Aorta (tissue), 5 donors: Measurements from ENCODE around the gene RBMXL3. TPM values are rescaled to one million over a fixed set of nuclear protein-coding genes. Genes with fewer than 3 reads are reported as not detected.
A peak's percentile ranks its signal among the peaks of the same experiment; 100 is the strongest.

Experiments
- ATAC-seq: fragments of 200-7000 bp; cut with Tn5 transposase; one replicate; pipeline ENCODE4 v1.9.1; 2022; ENCODE audit warnings: moderate library complexity; ENCODE audit not compliant: low FRiP score
- DNase-seq, 2 donors: peaks; one replicate each; pipeline ENCODE4 v3.0.0-alpha.2; 2020
- H3K27ac ChIP-seq, 2 donors: one replicate each; pipeline ENCODE4 v1.5.1; 2013; ENCODE audit warnings: low read length in 2 of 2, mild to moderate bottlenecking in 2 of 2, moderate library complexity in 2 of 2, control low read depth in 1 of 2, inconsistent platforms in 1 of 2, low read depth in 1 of 2
- H3K27me3 ChIP-seq, 2 donors: one replicate each; pipeline ENCODE4 v1.6.1; 2013; ENCODE audit warnings: control low read depth in 1 of 2, low read length in 1 of 2, mild to moderate bottlenecking in 1 of 2, moderate library complexity in 1 of 2; ENCODE audit not compliant: insufficient read depth in 2 of 2, control insufficient read depth in 1 of 2
- H3K36me3 ChIP-seq, 2 donors: one replicate each; pipeline ENCODE4 v1.6.1; 2013; ENCODE audit warnings: control low read depth in 1 of 2, low read length in 1 of 2, mild to moderate bottlenecking in 1 of 2; ENCODE audit not compliant: insufficient read depth in 2 of 2, control insufficient read depth in 1 of 2
- H3K4me1 ChIP-seq, 2 donors: one replicate each; pipeline ENCODE4 v1.6.1; 2013; ENCODE audit warnings: low read length in 2 of 2, control low read depth in 1 of 2, mild to moderate bottlenecking in 1 of 2, moderate library complexity in 1 of 2; ENCODE audit not compliant: insufficient read depth in 2 of 2, control insufficient read depth in 1 of 2
- H3K4me3 ChIP-seq, 2 donors: one replicate each; pipeline ENCODE4 v1.5.1; 2013; ENCODE audit warnings: low read length in 2 of 2, control low read depth in 1 of 2, mild to moderate bottlenecking in 1 of 2
- H3K9me3 ChIP-seq: one replicate; pipeline ENCODE4 v1.6.1; 2013; ENCODE audit warnings: mild to moderate bottlenecking, low read length; ENCODE audit not compliant: control insufficient read depth
- WGBS, 2 donors: extraction: QIAGEN DNeasy Blood & Tissue Kit; methylation state at CpG; one replicate each; pipeline ENCODE4 v1.1.7; 2013; 5-methylcytosine and 5-hydroxymethylcytosine counted together
- intact Hi-C, 2 donors: fragments of 100-400 bp; cut with DNase I; formaldehyde crosslinking; loops; one replicate each; pipeline versions ENCODE4 v1.14.2 to v1.15.0; 2022
- long read RNA-seq, 2 donors: library from polyadenylated mRNA; unstranded; transcript quantifications; one replicate each; pipeline ENCODE4 v2.0.0, GENCODE V29; 2020 to 2021
- polyA plus RNA-seq, 2 donors: library from polyadenylated mRNA; stranded (reverse); fragments of 200-250 nt; gene quantifications; one replicate each; pipeline ENCODE4 v1.2.3, GENCODE V29; 2013
- total RNA-seq, 2 donors: library from RNA; stranded (reverse); fragmentation: NEBNext Ultra II Directional; extraction: Animal tissue kit (Norgen Biotek cat#: 25700); gene quantifications; one replicate each; pipeline ENCODE4 v1.2.1, GENCODE V29; 2021
- donor health status: healthy with polysubstance abuse.
- donor health status: Bipolar disorder and iron deficiency.
- donor health status: DM: no; HTN: no; CAD: no.
- donor health status: DM: no; HTN: no; CAD: no.
- donor health status: DM: yes; HTN: yes; CAD: no.

Gene RBMXL3
- total RNA-seq = not detected
- not detected for polyA plus RNA-seq
- long read RNA-seq, donor 1 = 0 reads
- long read RNA-seq, donor 2 = 0 reads

DNA sequence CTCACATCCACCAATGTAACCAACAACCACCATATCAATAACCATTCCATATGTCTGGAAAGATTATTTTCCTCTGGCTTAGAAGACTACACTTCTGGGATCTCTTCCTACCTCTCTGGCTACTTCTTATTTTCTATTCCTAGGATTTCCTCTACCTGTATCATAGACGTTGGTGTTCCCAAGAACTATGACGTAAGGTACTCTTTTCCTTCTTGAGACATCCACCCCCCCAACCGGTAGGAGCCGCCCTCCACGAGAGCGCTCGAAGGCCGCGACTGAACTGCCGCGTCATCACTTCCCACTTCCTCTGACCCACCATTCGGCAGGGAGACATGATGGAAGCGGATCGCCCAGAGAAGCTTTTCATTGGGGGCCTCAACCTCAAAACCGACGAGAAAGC lies at the start of gene RBMXL3:
RBMXL3 (plus strand) TSS at position 301 of the 400 bp plus-strand sequence; CDS start at position 333, 32 bp downstream.
- H3K36me3 ChIP-seq = no peaks in the 10 kb centered on the region
- no peak within 1 kb of the TSS for H3K27ac ChIP-seq
- 91 to 97% methylated on average over 16 of the region's 16 CpGs for WGBS, 2 donors
- H3K4me3 ChIP-seq = no peak within 1 kb of the TSS
- no peaks in the 10 kb centered on the region for H3K9me3 ChIP-seq
- no peak for DNase-seq
- no peak for ATAC-seq
- H3K4me1 ChIP-seq = no peaks in the 10 kb centered on the region
- intact Hi-C loops = no loop called here
- no peaks in the 10 kb centered on the region for H3K27me3 ChIP-seq

DNA sequence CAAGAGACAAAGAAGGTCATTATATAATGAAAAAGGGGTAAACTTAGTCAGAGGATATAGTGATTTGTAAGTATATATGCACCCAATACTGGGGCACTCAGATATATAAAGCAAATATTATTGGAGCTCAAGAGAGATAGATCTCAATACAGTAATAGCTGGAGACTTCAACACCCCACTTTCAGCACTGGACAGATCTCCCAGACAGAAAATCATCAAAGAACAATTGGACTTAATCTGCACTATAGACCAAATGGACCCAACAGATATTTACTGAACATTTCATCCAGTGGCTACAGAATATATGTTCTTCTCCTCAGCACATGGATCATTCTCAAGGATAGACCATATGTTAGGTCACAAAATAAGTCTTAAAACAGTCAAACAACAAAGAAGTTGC lies 47.2 kb upstream of the RBMXL3 start:
- Histone ChIP-seq H3K36me3 (no peaks in the 10 kb centered on the region), H3K4me1 (no peaks in the 10 kb centered on the region), H3K27me3 (no peaks in the 10 kb centered on the region), H3K27ac (no peak overlapping the region), H3K9me3 (no peaks in the 10 kb centered on the region), H3K4me3 (no peak overlapping the region)
- intact Hi-C loops = no loop called here
- ATAC-seq (no peak), DNase-seq (no peak)

DNA sequence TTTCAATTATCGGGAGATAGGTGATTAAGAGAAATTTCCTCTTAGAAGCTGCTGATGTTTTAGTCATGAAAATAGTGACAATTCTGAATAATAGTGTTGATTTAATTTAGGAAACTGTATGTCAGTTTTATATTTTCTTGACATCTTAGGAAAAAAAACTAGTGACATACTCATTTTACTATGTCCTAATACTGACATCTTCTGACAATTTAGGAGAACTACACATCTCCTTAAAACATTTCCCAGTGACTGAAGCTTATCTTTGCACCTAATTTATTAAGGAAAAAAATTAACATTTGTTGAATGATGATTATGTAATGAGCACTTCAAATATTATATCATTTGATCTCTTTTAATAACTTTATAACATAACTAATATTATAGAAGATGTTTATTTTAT lies 42.0 kb upstream of the RBMXL3 start:
- no peaks in the 10 kb centered on the region for H3K4me1 ChIP-seq
- DNase-seq = no peak
- no peaks in the 10 kb centered on the region for H3K36me3 ChIP-seq
- ATAC-seq = no peak
- no peaks in the 10 kb centered on the region for H3K9me3 ChIP-seq
- intact Hi-C loops = loop anchor here in 1 of 2 donors (5.0 kb wide), 1 partner anchor 525 kb away; no protein-coding TSS in a partner anchor
- WGBS, 2 donors = 58 to 66% methylated on average over 1 of the region's 1 CpG
- H3K27ac ChIP-seq = no peak overlapping the region
- H3K27me3 ChIP-seq = no peaks in the 10 kb centered on the region
- H3K4me3 ChIP-seq = no peak overlapping the region

DNA sequence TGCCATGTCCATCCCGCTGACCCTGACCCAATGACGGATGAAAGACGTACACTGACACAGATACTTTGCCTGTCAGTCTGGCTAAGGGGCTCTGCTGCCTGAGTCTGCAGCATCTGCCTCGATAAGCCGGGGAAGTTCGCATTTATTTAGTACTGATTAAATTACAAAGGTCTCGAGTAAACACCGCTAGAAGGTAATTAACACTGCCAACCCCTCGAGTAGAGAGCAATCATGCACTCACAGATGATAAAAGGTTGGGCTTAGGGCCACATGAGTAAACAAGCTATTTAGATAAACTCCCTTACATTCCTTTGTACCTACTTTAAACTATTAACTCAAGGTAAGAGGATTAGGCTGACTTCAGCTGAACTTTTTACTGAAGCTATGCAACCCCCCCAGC lies 16.0 kb upstream of the RBMXL3 start:
- no peaks in the 10 kb centered on the region for H3K9me3 ChIP-seq
- DNase-seq (no peak), ATAC-seq (no peak)
- WGBS, 2 donors = 62 to 84% methylated on average over 9 of the region's 9 CpGs
- H3K36me3 ChIP-seq = no peaks in the 10 kb centered on the region
- no peaks in the 10 kb centered on the region for H3K27me3 ChIP-seq
- H3K4me3 ChIP-seq = no peak overlapping the region
- intact Hi-C loops = no loop called here
- no peaks in the 10 kb centered on the region for H3K4me1 ChIP-seq
- no peak overlapping the region for H3K27ac ChIP-seq

DNA sequence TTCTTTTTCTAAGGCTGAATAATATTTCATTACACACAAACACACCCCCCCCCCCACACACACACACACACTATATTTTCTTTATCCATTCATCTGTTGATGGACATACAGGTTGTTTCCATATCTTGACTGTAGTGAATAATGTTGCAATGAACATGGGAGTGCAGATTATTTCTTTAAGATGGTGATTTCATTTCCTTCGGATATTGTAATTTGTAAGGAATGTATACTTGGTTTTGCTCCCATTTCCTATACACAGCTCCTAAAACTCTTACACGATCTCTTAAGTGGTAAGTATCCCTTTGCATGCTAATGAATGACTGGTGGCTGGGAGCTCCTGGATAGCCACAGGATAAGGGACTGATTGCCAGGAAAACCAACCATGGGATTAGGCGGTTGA lies 14.7 kb upstream of the RBMXL3 start:
- 63 to 69% methylated on average over 3 of the region's 3 CpGs for WGBS, 2 donors
- Histone ChIP-seq H3K4me3 (no peak overlapping the region), H3K4me1 (no peaks in the 10 kb centered on the region), H3K36me3 (no peaks in the 10 kb centered on the region), H3K27ac (no peak overlapping the region), H3K9me3 (no peaks in the 10 kb centered on the region), H3K27me3 (no peaks in the 10 kb centered on the region)
- no peak for ATAC-seq
- no peak for DNase-seq
- intact Hi-C loops = no loop called here

DNA sequence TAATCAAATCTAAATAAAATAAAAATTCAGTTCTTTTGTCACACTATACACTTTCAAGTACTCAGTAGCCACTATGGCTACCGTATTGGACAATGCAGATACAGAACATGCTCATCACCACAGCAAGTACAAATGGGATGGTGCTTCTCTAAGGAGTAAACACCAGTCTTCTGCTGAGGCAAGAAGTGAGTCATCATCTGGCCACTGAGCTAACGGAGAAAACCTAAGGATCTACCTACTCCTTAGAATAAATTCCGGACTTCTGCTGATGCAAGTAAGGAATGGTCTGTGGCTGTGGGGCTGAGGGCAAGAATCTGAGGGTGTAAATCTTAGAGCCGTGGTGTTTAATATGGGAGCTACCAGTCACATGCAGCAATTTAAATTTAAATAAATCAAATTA lies 11.3 kb upstream of the RBMXL3 start:
- 75 to 94% methylated on average over 4 of the region's 4 CpGs for WGBS, 2 donors
- DNase-seq = no peak
- Histone ChIP-seq H3K4me3 (no peak overlapping the region), H3K36me3 (no peaks in the 10 kb centered on the region), H3K27me3 (no peaks in the 10 kb centered on the region), H3K27ac (no peak overlapping the region), H3K9me3 (no peaks in the 10 kb centered on the region), H3K4me1 (no peaks in the 10 kb centered on the region)
- intact Hi-C loops = no loop called here
- no peak for ATAC-seq

DNA sequence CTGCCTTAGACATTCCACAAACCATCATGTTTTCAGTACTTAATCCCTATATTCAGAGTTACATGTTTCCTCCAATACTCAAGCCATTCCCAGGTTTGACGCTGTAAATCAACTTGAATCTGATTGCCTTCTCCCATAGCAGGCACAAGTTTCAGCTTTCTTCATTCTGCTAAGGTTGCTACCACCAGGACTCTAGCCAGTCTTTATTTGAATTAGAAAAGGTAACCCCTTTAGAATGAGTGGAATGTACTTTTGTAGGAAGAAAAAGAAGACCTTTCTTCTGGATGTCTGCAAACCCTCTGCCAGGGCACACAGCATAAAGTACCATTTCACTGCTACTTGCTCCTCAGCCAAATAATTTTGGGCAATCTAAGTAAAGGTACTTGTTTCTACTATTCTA lies 10.7 kb upstream of the RBMXL3 start:
- no peaks in the 10 kb centered on the region for H3K36me3 ChIP-seq
- H3K4me3 ChIP-seq = no peak overlapping the region
- 56 to 83% methylated on average over 1 of the region's 1 CpG for WGBS, 2 donors
- no peak for DNase-seq
- ATAC-seq = no peak
- intact Hi-C loops = no loop called here
- no peak overlapping the region for H3K27ac ChIP-seq
- H3K9me3 ChIP-seq = no peaks in the 10 kb centered on the region
- no peaks in the 10 kb centered on the region for H3K4me1 ChIP-seq
- H3K27me3 ChIP-seq = no peaks in the 10 kb centered on the region

DNA sequence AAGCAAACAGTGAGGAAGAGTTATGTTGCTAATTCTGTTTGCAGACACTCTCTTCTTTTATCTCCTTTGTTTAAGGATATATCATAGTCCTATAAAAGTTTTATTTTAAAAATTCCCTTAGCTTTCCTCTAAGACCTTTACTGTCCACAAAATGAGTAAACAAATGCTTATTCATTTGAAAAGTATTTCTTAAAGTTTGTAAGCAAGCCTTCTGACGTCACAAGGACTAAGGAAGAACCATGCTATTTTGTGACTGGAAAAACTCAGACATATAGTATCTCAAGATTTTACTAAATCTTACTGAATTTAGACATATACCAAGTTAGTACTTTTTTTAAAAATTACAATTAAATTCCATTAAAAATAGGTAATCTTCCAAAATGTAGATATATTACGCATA lies 5.2 kb upstream of the RBMXL3 start:
- Histone ChIP-seq H3K27me3 (no peaks in the 10 kb centered on the region), H3K4me3 (no peak overlapping the region), H3K27ac (no peak overlapping the region), H3K36me3 (no peaks in the 10 kb centered on the region), H3K4me1 (no peaks in the 10 kb centered on the region), H3K9me3 (no peaks in the 10 kb centered on the region)
- intact Hi-C loops = no loop called here
- ATAC-seq (no peak), DNase-seq (no peak)
- 82 to 86% methylated on average over 2 of the region's 2 CpGs for WGBS, 2 donors

DNA sequence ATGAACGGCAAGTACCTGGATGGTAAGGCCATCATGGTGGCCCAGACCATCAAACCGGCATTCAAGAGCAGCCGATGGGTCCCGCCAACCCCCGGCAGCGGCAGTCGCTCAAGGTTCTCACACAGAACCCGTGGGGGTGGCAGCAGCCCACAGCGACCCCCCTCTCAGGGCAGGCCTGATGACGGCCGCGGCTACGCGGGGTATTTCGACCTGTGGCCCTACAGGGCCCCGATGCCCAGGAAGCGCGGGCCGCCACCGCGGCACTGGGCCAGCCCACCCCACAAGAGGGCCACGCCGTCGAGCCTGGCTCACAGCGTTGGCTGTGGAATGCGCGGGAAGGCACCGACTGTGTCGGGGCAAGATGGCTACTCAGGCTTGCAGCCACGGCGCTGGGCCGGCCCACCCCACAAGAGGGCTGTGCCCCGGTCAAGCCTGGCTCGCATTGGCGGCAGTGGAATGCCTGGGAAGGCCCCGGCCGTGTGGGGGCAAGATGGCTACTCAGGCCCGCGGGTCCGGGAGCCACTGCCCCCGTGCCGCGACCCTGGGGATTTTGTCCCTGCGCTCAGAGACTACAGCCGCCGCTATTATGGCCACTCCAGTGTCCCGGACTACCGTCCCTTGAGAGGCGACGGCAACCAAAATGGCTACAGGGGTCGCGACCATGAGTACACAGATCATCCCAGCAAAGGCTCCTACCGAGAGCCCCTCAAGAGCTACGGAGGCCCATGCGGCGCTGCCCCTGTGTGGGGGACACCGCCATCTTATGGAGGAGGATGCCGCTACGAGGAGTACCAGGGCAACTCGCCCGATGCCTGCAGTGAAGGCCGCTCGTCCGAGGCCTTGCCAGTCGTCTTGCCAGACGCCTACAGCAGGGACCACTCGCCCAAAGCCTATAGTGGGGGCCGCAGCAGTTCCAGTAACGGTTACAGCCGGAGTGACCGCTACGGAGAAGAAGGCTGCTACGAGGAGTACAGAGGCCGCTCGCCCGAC lies 731 bp downstream of the RBMXL3 start:
- no peak for DNase-seq
- no peak overlapping the region for H3K27ac ChIP-seq
- intact Hi-C loops = no loop called here
- peak; percentile 15 for ATAC-seq
- no peaks in the 10 kb centered on the region for H3K27me3 ChIP-seq
- 94 to 97% methylated on average over 76 of the region's 76 CpGs for WGBS, 2 donors
- no peaks in the 10 kb centered on the region for H3K9me3 ChIP-seq
- no peaks in the 10 kb centered on the region for H3K4me1 ChIP-seq
- H3K4me3 ChIP-seq = no peak overlapping the region
- H3K36me3 ChIP-seq = no peaks in the 10 kb centered on the region
